ENCODE data around the gene LANCL1.

LANCL1 gene, protein sequence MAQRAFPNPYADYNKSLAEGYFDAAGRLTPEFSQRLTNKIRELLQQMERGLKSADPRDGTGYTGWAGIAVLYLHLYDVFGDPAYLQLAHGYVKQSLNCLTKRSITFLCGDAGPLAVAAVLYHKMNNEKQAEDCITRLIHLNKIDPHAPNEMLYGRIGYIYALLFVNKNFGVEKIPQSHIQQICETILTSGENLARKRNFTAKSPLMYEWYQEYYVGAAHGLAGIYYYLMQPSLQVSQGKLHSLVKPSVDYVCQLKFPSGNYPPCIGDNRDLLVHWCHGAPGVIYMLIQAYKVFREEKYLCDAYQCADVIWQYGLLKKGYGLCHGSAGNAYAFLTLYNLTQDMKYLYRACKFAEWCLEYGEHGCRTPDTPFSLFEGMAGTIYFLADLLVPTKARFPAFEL

GRCh38 chr2:210476194-210477128 is at the start of gene LANCL1:
Gene LANCL1, minus strand, starts transcription at chr2:210476759. Its CDS starts 363 bp downstream, at chr2:210476396.
- DNase-seq (ENCODE audit: low read depth) = peak; percentile 75

DNA sequence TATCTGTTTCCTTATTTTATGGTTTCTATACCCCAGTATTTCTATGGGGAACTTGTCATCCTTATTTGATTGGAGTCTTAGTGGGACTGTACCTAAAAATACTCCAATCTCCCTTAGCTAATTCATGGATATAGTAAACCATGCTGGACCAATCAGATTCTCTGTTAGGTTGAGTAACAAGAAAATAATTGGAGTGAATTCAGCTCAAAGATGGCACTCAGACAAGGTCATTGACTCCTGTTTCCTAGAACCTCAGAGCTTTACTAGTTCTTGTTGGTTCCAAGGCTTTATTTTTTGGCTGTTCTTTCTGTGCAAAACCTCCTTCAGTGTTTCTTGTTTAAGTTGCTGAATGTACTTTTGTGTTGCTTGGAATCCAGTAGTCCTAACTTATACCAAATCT is 48.0 kb upstream of the LANCL1 start:
- DNase-seq (ENCODE audit: low read depth) = no peak

- DNase-seq (ENCODE audit: low read depth) = no peak
These were observed 47.2 kb upstream of the LANCL1 start for GRCh38 chr2:210523650-210524289.

DNA sequence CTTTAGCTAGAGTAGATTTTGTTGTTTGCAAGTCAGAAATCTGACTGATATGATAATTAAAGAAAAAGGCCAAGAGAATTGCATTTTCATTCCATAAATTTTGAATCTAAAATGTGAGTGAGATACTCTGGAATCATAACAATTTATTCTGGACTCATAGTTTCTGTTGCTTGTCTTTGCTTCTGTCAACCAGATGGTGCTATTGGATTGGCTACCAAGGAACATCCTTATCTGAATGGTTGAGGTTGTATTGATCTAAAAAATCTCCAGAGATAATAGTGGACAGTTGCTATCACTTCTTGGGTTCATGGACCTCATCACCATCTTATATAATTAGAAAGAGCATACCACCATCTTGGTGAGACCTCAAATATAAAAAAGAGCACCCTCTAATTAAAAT is 45.8 kb upstream of the LANCL1 start:
- no peak for DNase-seq (ENCODE audit: low read depth)

DNA sequence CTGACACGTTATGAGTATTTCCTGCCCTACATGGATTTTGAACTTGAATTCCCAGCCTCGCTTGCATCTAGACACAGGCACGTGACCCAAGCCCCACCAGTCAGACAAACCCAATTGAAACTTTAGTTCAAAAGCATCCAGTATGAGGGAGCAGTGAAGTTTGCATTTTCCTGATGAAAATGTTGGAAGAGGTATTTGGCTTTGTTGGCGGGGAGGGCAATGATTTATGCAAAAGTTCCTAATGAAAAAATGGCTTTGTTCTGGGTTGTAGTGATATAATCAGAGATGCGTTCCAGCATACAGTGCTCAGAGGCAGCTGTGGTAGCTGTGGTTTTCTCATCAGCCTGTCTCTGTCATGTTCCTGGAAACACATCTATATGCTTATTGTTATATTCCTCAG is 43.0 kb upstream of the LANCL1 start:
- DNase-seq (ENCODE audit: low read depth) = no peak

DNA sequence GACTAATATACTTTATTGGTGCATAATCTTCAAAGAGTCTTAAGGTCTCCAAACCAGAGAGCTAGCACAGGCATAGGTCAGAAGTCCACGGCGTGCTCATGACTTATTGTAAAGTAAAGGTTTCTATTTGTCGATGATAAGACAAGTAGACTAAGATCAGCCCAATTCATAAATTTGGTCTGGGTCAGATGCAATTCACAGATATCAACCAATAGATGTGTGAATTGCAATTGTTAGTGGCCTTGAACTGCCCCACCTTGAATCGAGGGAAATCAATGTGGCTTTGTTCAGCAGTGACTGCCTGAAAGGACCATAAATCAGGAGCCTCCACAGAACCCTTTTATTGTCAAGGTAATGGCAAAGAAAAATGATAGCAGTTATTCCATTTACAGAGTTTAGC is 40.7 kb upstream of the LANCL1 start:
- no peak for DNase-seq (ENCODE audit: low read depth)

DNA sequence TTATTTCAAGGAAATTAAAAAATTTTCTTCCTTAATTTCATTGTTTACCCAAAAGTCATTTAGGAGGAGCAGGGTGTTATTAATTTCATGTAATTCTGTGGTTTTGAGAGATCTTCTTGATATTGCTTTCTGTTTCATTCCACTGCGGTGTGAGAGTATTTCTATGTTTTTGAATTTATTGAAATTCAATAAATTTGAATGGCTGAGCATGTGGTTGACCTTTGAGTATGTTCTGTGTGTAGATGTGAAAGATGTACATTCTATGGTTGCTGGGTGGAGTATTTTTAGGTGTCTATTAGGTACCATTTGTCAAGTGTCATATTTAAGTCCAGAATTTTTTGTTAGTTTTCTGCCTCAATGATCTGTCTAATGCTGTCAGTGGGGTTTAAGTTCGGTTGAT is 39.4 kb upstream of the LANCL1 start:
- no peak for DNase-seq (ENCODE audit: low read depth)

DNA sequence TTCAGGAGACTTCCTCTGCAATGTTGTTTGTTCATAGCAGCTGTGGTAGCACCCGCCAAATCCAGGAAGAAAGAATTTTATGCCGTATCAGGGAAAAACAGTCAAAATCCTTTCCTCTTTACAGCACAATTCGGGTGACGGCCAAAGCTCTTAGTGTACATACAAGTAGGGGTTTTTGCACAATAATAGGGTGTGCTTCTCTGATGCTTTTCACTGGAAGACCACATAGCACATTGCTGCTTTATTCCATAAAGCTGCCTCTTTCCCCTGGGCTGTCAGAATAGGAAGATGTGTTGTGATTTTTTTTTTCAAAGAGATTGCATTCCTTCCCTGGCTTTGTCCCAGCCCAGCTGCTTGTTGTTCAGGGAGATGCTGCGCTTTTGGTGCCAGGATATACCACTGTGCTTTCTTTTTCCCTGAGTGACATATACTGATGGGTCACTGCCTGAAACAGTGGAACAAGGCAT is 27.2 kb upstream of the LANCL1 start:
- DNase-seq (ENCODE audit: low read depth) = no peak

DNA sequence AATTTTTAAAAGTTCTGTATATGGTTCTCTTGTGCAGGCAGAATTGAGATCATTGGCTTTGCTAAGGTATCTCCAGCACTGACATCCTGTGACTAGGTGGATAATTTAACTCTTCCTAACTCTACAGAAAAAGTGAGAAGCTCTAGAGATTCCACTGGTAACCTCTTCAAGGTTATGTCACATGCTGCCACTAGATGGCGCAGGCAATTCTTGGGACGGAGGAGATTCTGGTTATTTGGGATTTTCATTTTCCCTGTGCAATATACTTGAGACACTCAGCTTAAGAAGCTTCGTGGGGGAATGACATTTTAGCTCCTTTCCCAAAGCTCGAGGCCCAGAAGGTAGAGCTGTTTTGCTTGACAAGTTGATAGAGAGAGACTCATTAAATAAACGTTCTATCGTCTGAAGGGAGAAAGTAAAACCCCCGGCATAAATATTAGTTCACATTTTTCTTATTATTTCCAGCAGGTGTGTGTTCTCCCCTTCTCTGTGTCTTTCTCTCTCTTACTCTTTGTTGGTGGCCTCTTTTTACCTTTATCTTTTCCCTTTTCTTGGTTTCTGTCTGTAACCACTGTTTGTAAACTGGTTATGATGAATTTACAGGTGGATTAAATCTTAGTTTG is 26.6 kb upstream of the LANCL1 start:
- peak; percentile 3 for DNase-seq (ENCODE audit: low read depth)

DNA sequence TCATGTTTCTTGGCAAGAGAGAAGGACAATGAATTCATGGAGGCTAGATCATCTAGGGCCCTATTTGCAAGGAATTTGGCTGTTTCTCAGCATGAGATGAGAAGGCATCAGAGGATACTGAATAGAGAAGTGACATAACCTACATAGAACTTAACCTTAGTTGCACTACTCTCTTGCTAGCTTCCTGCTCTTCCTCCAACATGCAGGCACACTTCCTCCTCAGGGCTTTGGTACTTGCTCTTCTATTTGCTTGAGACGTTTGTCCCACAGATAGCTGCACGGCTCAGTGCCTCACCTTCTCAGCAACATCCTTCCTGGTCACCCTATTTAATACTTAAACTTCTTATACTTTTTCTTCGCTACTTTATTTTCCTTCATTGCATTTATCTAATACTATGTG is 20.0 kb upstream of the LANCL1 start:
- no peak for DNase-seq (ENCODE audit: low read depth)

DNA sequence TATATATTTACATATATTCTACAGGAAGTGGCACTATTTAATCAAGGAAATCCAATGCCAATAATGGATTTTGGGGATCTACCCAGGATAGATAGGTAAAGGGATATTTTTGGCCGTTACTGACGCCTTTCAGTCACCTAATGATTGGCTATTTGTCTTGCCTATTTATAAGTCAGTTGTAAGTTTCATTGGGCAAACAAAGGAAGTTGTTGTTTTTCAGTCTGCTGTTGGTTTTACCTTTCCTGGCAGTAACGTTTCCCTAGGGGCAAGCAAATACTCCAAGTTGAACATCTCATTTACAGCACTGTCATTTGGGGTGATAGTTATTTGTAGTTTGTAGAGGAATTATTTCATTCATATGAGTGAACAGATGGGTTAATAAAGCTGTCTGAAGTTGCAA is 17.0 kb upstream of the LANCL1 start:
- no peak for DNase-seq (ENCODE audit: low read depth)

DNA sequence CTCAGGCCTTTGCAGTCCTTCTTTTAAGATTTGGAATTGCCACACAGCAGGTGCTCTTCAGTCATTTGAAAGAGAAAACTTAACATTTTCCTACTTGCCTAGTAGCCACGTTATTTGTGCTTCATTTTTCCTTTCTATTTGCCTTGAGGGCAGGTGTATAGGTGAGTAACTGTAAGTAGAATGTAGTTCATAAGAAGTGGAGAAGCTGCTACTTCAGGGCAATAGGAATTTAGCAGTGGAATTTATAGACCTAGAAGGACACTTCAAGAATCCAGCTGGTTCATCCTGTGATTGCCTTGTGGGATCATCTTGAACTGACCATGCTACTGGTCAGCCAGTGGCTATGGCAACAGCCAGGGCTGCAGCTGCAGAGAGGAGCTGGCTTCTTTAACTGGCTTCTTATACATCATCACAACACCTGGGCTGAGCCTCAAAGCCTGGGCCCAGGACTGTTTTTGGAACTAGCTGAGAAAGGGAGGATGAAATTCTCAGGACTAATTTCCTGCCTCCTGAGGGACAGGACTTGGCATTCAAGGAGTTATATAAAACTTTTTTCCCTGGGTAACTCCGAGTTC is 5.1 kb upstream of the LANCL1 start:
- no peak for DNase-seq (ENCODE audit: low read depth)

- DNase-seq (ENCODE audit: low read depth) = no peak
These were observed 4.2 kb upstream of the LANCL1 start for GRCh38 chr2:210480764-210481163.

DNA sequence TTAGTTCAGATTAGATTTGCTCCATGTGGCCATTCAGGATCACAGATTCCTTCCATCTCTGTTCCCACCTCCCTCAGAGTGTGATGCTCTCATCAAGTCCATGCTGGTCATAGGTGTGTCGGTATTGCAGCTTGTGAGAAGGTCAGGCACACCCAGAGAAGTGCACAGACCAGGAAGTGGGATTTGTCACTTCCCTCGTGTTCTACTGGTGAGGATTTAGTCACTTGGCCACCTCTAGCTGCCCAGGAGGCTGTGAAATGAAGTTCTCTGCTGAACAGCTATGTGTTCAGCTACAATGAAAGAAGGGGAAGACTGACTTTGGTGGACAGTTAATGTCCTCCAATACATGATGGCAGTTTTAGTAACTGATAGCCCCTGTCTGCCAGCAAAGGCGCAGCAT is 3.5 kb upstream of the LANCL1 start:
- DNase-seq (ENCODE audit: low read depth) = no peak

- DNase-seq (ENCODE audit: low read depth) = no peak
These were observed 2.1 kb upstream of the LANCL1 start for GRCh38 chr2:210478661-210479060.

DNA sequence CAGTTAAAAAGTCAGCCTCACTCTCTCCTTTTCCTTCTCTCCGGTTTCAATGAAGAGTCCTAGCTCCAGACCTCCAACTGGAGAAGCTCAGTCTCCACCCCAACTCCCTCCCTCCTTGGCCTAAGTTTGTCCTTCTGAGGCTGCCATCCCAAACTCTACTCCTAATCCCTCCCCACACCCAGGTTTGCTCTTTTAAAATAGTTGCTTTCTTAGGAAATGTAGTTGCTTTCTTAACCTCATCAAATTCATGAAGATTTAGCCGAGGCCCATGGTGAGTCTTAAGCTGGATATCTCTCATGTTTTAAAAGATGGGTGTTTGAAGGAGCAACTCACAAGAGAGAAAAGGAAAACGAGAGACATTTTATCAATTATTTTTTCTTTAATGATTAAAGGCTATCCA is 937 bp upstream of the LANCL1 start:
- peak; percentile 4 for DNase-seq (ENCODE audit: low read depth)

DNA sequence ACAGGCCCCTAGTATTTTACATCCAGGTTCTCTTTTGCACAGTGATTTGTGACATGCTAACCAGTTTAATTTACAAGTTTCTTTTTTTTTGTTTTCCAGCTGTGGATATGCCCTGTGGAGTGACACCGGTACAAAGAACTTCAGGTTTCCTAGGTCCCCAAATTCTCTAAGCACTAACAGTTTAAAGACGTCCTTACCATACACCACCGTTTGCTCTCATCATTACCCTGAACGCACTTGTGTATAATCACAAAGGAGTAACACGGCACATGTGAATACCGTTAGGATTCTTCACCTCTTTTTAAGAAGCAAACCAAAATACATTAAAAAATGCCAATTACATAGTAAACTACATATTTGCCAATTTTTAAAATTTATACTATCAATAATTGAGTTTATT is 853 bp downstream of the LANCL1 start:
- no peak for DNase-seq (ENCODE audit: low read depth)

- no peak for DNase-seq (ENCODE audit: low read depth)
These were observed 1.8 kb downstream of the LANCL1 start for GRCh38 chr2:210474776-210475175.

- DNase-seq (ENCODE audit: low read depth) = no peak
These were observed 15.2 kb downstream of the LANCL1 start for GRCh38 chr2:210461401-210461800.

GRCh38 chr2:210460322-210461227 is 16.0 kb downstream of the LANCL1 start:
- DNase-seq (ENCODE audit: low read depth) = no peak

DNA sequence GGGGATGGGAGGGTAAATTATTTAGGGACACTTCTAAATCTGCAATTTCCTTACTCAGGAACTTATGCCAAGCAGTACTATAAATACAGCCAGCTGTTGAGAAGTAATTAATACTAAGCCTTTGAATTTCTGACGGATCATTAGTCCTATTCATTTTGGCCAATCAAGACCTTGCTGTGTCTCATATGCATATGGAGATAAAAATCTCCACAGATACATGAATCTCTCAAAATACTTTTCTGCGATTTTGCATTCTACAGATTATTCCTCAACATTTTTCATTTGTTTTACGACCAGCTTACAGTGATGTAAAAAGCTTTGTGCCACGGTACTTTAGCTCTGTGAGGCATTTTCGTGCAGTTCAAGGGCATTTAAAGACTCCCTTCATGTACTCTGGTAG is 16.7 kb downstream of the LANCL1 start:
- no peak for DNase-seq (ENCODE audit: low read depth)

All from activated T-cell treated with anti-CD3 and anti-CD28 coated beads for 24 hours (primary cell).